Measurements from ENCODE around the gene MFSD12. TPM values are rescaled to one million over a fixed set of nuclear protein-coding genes. Genes with fewer than 3 reads are reported as not detected.
"Not testable (repeated sequence)": the region's sequence is repeated elsewhere in the genome, so short reads cannot be mapped to it uniquely, and the experiment has no call there.

Gene MFSD12
- total and polyA plus RNA-seq, 2 experiments from 2014 or later = 35.3 to 91.1 TPM

DNA sequence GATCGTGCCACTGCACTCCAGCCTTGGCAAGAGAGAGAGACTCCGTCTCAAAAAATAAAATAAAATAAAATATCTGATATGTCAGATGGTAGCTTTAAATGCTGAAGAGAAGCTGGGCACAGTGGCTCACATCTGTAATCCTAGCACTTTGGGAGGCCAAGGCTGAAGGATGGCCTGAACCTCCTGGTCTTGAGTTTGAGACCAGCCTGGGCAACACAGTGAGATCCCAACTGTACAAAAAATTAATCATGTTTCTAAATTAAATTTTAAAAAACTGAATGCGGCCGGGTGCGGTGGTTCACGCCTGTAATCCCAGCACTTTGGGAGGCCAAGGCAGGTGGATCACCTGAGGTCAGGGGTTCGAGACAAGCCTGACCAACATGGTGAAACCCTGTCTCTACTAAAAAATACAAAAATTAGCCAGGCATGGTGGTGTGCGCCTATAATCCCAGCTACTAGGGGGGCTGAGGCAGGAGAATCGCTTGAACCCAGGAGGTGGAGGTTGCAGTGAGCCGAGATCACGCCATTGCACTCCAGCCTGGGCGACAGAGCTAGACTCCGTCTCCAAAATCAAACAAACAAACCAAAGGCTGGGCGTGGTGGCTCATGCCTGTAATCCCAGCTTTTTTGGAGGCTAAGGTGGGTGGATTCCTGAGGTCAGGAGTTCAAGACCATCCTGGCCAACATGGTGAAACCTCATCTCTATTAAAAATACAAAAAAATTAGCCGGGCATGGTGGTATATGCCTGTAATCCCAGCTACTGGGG is 26.8 kb upstream of the MFSD12 start:
- not testable (repeated sequence) for H3K4me3 ChIP-seq; H3K36me3 Mint-ChIP-seq (ENCODE audit: low read depth); H3K9me2 ChIP-seq (ENCODE audit: insufficient read depth); H3K27ac ChIP-seq (ENCODE audit: low read depth); H3K9me3 Mint-ChIP-seq; DNase-seq (ENCODE audit: low spot score); H3F3A ChIP-seq (replicated peaks; ENCODE audit: low read depth); H3K79me2 ChIP-seq (replicated peaks; ENCODE audit: insufficient read depth); H2AFZ ChIP-seq; ATAC-seq; H3K4me2 ChIP-seq; H4K20me1 ChIP-seq (replicated peaks; ENCODE audit: insufficient read depth); H3K4me1 Mint-ChIP-seq; H3K4me3 Mint-ChIP-seq; H3K36me3 ChIP-seq (ENCODE audit: insufficient read depth); H3K4me1 ChIP-seq (ENCODE audit: insufficient read depth); H3K27ac Mint-ChIP-seq
- peaks cover 45% of the 10 kb centered on the region for H3K27me3 ChIP-seq (ENCODE audit: insufficient read depth)
- peaks cover 24% of the 10 kb centered on the region for H3K27me3 Mint-ChIP-seq (ENCODE audit: insufficient read depth, low read depth, poor library complexity)

DNA sequence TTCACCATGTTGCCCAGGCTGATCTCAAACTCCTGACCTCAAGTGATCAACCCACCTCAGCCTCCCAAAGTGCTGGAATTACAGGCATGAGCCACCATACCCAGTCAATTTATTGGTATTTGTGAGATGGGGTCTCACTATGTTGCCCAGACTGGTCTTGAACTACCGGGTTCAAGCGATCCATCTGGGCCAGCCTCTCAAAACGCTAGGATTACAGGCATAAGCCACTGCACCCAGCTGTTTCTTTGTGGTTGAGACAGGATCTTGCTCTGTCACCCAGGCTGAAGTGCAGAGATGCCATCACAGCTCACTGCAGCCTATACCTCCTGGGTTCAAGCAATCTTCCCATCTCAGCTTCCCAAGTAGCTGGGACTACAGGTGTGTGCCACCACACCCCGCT is 24.4 kb upstream of the MFSD12 start:
- H3K27me3 ChIP-seq (ENCODE audit: insufficient read depth) = peaks cover 45% of the 10 kb centered on the region
- H3K4me1 Mint-ChIP-seq; H3K4me3 Mint-ChIP-seq; DNase-seq (ENCODE audit: low spot score); H2AFZ ChIP-seq; H3K27ac ChIP-seq (ENCODE audit: low read depth); H3K4me2 ChIP-seq; H3K9me2 ChIP-seq (ENCODE audit: insufficient read depth); H3K27ac Mint-ChIP-seq; H3K4me1 ChIP-seq (ENCODE audit: insufficient read depth); H3K79me2 ChIP-seq (replicated peaks; ENCODE audit: insufficient read depth); H3K4me3 ChIP-seq; ATAC-seq; H3F3A ChIP-seq (replicated peaks; ENCODE audit: low read depth); H3K36me3 Mint-ChIP-seq (ENCODE audit: low read depth); H3K9me3 Mint-ChIP-seq; H4K20me1 ChIP-seq (replicated peaks; ENCODE audit: insufficient read depth); H3K36me3 ChIP-seq (ENCODE audit: insufficient read depth): not testable (repeated sequence)
- H3K27me3 Mint-ChIP-seq (ENCODE audit: insufficient read depth, low read depth, poor library complexity) = peaks cover 31% of the 10 kb centered on the region

DNA sequence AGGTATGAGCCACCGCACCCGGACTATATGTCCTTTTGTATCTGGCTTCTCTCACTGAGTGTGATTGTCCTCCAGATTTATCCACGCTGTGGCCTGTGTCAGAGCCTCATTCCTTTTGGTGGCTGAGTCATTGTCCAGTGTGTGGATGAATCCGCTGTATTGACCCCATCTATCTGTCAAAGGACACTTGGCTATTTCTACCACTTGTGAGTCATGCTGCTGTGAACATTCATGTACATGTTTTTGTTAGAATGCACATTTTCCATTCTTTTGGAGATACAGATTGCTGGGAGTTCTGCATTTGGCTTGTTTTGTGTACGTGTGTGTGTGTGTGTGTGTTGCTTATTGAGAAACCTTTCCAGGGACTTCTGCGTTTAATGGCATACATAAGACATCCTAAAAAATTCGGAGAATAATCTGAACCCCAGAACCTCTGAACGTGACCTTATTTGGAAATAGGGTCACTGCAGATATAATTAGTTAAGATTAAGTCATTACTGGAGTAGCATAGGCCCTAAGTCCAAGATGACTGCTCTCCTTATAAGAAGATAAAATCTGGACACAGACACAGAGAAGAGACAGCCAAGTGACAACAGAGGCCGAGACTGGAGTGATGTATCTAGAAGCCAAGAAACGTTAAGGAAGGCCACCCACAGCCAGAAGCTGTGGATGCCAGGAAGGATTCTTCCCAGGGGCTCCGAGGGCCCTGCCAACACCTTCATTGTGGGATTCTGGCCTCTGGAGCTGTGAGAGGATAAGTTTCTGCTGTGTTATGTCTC is 23.0 kb upstream of the MFSD12 start:
- Histone ChIP-seq H3K9me2 (ENCODE audit: insufficient read depth) (no peaks in the 10 kb centered on the region), H3F3A (replicated peaks; ENCODE audit: low read depth) (peaks cover 5% of the 10 kb centered on the region; the same call in 1 of the 2 replicates), H4K20me1 (replicated peaks; ENCODE audit: insufficient read depth) (no peaks in the 10 kb centered on the region), H3K36me3 (ENCODE audit: insufficient read depth) (no peaks in the 10 kb centered on the region), H2AFZ (no peak overlapping the region), H3K4me1 (ENCODE audit: insufficient read depth) (peaks cover 12% of the 10 kb centered on the region), H3K4me3 (no peak overlapping the region), H3K4me2 (no peak overlapping the region), H3K27ac (ENCODE audit: low read depth) (no peak overlapping the region), H3K79me2 (replicated peaks; ENCODE audit: insufficient read depth) (no peaks in the 10 kb centered on the region), H3K27me3 (ENCODE audit: insufficient read depth) (peaks cover 35% of the 10 kb centered on the region)
- H3K36me3 Mint-ChIP-seq (ENCODE audit: low read depth) = peaks cover 3% of the 10 kb centered on the region
- peaks cover 35% of the 10 kb centered on the region for H3K27me3 Mint-ChIP-seq (ENCODE audit: insufficient read depth, low read depth, poor library complexity)
- DNase-seq (ENCODE audit: low spot score) (no peak), ATAC-seq (no peak)
- no peak overlapping the region for H3K27ac Mint-ChIP-seq
- H3K4me1 Mint-ChIP-seq = peaks cover 3% of the 10 kb centered on the region
- H3K9me3 Mint-ChIP-seq = no peaks in the 10 kb centered on the region
- no peak for TF ChIP-seq EZH2 (IDR thresholded peaks at IDR 0.05; ENCODE audit: low read depth, unreplicated experiment)
- no peak for TF ChIP-seq ZNF331 (CRISPR knock-in tag; IDR thresholded peaks at IDR 0.05; ENCODE audit: low read depth)
- no peak for TF ChIP-seq JUNB (IDR thresholded peaks at IDR 0.05; ENCODE audit: unreplicated experiment)
- TF ChIP-seq ZNF114 (CRISPR knock-in tag; IDR thresholded peaks at IDR 0.05) = no peak
- TF ChIP-seq, protein P1, sequence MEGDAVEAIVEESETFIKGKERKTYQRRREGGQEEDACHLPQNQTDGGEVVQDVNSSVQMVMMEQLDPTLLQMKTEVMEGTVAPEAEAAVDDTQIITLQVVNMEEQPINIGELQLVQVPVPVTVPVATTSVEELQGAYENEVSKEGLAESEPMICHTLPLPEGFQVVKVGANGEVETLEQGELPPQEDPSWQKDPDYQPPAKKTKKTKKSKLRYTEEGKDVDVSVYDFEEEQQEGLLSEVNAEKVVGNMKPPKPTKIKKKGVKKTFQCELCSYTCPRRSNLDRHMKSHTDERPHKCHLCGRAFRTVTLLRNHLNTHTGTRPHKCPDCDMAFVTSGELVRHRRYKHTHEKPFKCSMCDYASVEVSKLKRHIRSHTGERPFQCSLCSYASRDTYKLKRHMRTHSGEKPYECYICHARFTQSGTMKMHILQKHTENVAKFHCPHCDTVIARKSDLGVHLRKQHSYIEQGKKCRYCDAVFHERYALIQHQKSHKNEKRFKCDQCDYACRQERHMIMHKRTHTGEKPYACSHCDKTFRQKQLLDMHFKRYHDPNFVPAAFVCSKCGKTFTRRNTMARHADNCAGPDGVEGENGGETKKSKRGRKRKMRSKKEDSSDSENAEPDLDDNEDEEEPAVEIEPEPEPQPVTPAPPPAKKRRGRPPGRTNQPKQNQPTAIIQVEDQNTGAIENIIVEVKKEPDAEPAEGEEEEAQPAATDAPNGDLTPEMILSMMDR (conservative IDR thresholded peaks at IDR 0.05; ENCODE audit: low read depth in 2 of 2) = no peak
- no peak overlapping the region; the same call in 2 of the 3 replicates for H3K4me3 Mint-ChIP-seq

All from GM23338 (cell line).